GM18951 (cell line): Measurements from ENCODE around the gene FAM120C.

ENCODE experiments used
- POLR2A ChIP-seq: IDR thresholded peaks from 4 replicates; pipeline ENCODE4 v1.6.1; 2011; ENCODE audit warnings: mild to moderate bottlenecking; ENCODE audit not compliant: insufficient read length, insufficient read depth; ENCODE audit errors: extremely low read depth
- in situ Hi-C: fragments of 300-500 bp; cut with MboI; formaldehyde crosslinking; loops from one replicate; pipeline ENCODE4 v1.12.0; 2022; ENCODE audit warnings: low sequenced_read_pairs, mixed read lengths, inconsistent platforms; ENCODE audit not compliant: unreplicated experiment

The FAM120C gene

GRCh38 chrX:54043056-54043455 is 140.0 kb downstream of the FAM120C start:
- in situ Hi-C loops: no loop called here
- TF ChIP-seq POLR2A: no peak

GRCh38 chrX:54042609-54043021 is 140.4 kb downstream of the FAM120C start:
- TF ChIP-seq POLR2A: no peak
- in situ Hi-C loops: no loop called here

GRCh38 chrX:54030329-54030728 is 152.7 kb downstream of the FAM120C start:
- in situ Hi-C loops: no loop called here

GRCh38 chrX:54029529-54030143 is 153.4 kb downstream of the FAM120C start:
- in situ Hi-C loops: no loop called here
- TF ChIP-seq POLR2A: no peak

More at GRCh38 chrX:54030329-54030728, 152.7 kb downstream of the FAM120C start:
- no peak for TF ChIP-seq POLR2A

GRCh38 chrX:54024350-54024749 is 158.7 kb downstream of the FAM120C start:
- in situ Hi-C loops: no loop called here
- TF ChIP-seq POLR2A: no peak
